Cerebellar nuclear complex (tissue), 1 donor: ENCODE results near the gene TIPARP.

Source experiments
- DNase-seq, 2 experiments: peaks; one replicate each; lab custom pipeline; 2025; lab: John Stamatoyannopoulos, UW

The TIPARP gene, protein sequence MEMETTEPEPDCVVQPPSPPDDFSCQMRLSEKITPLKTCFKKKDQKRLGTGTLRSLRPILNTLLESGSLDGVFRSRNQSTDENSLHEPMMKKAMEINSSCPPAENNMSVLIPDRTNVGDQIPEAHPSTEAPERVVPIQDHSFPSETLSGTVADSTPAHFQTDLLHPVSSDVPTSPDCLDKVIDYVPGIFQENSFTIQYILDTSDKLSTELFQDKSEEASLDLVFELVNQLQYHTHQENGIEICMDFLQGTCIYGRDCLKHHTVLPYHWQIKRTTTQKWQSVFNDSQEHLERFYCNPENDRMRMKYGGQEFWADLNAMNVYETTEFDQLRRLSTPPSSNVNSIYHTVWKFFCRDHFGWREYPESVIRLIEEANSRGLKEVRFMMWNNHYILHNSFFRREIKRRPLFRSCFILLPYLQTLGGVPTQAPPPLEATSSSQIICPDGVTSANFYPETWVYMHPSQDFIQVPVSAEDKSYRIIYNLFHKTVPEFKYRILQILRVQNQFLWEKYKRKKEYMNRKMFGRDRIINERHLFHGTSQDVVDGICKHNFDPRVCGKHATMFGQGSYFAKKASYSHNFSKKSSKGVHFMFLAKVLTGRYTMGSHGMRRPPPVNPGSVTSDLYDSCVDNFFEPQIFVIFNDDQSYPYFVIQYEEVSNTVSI

GRCh38 chr3:156674046-156674910, at the start of gene TIPARP:
TSS of gene TIPARP (plus strand) at chr3:156674590. CDS start at chr3:156677698, 3,108 bp downstream.
- peak; percentile 80 to 92 for DNase-seq

- DNase-seq, result no peak
These were observed 48.3 kb upstream of the TIPARP start for GRCh38 chr3:156626104-156626503.

- DNase-seq, result no peak
These were observed 46.3 kb upstream of the TIPARP start for GRCh38 chr3:156627946-156628569.

GRCh38 chr3:156628836-156629618, 45.4 kb upstream of the TIPARP start:
- DNase-seq, result no peak

- DNase-seq, result no peak
These were observed 44.2 kb upstream of the TIPARP start for GRCh38 chr3:156630081-156630772.

DNA sequence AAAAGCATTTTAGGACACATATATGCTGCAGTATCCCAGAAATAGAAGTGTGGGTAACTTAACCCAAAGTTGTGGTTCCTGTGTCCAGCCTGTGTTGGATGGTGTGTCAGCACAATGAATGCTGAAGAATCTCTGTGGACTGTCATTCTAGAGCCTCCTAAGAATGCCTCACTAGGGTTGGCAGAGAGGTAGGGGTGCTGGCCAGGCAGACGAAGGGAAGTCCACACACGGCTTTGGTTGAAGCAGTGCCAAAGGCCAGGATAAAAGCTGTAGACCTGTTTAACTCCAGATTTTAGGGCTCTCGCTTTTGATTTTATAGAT, 43.7 kb upstream of the TIPARP start:
- DNase-seq, result no peak

GRCh38 chr3:156631323-156631722, 43.1 kb upstream of the TIPARP start:
- no peak for DNase-seq

- no peak for DNase-seq
These were observed 41.8 kb upstream of the TIPARP start for GRCh38 chr3:156632601-156633000.

GRCh38 chr3:156633335-156633734, 41.1 kb upstream of the TIPARP start:
- no peak for DNase-seq

- no peak for DNase-seq
These were observed 39.4 kb upstream of the TIPARP start for GRCh38 chr3:156635034-156635433.

- no peak for DNase-seq
These were observed 38.4 kb upstream of the TIPARP start for GRCh38 chr3:156635973-156636372.

DNA sequence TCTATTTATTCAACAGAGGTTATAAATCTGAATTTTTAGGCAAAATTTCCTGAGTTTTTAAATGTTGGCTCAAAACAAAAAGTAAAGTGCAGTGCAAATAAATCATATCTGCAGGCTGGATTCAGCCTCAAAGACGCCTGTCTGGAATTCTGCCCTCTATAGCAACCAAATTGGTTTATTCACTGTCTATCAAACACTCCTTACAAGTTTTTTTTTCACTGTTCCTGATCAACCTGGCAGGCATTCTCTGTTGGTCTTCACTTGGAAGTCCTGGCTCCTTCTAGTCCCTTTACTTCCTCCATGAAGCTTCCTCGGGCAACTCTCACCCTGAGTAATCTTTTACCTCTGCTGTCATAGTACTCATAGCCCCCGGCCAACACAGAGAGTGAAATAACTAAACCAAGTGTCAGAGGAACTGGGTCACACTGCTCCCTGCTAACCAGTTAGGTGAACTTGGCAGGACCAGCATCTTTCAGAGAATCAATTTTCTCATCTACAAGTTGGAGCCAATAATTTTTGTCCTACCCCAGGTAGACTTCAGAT, 36.8 kb upstream of the TIPARP start:
- DNase-seq, result no peak

GRCh38 chr3:156638271-156638670, 36.1 kb upstream of the TIPARP start:
- no peak for DNase-seq

DNA sequence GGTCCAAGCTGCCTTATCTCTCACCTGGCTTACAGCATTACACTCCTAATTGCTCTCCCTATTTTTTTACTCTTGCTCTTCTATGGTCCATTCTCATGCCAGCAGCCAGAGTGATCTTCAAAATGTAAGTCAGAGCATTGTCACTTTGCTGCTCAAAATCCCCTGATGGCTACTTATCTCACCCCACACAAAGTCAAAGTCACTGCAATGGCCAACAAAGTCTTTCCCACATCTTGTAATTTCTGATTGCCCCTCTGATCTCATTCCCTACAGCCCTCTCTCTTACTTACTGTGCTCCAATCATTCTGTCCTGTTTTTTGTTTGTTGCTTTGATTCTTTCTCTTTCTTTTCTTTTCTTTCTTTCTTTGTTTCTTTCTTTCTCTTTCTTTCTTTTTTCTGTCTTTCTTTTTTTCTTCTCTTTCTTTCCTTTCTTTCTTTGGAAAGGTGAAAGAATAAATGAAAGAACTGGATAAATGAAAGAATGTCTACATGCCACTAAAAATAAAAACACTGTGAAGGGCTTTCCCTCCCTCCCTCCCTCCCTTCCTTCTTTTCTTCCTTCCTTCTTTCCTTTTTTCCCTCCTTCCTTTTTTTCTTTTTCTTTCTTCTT, 34.9 kb upstream of the TIPARP start:
- DNase-seq, result no peak

DNA sequence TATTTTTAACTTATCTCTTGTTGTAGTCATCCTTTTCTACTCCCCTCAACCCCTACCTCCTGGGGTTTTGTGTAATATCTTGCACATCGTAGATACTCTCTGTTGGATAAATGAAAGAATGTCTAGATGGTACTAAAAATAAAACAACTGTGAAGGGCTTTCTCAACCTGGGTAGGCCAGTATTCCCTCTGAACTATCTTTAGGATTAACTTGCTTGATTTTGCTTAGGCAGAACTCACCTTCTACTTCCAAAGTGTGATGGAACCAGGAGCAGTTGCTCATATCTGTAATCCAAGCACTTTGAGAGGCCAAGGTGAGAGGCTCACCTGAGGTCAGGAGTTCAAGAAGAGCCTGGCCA, 32.8 kb upstream of the TIPARP start:
- no peak for DNase-seq

DNA sequence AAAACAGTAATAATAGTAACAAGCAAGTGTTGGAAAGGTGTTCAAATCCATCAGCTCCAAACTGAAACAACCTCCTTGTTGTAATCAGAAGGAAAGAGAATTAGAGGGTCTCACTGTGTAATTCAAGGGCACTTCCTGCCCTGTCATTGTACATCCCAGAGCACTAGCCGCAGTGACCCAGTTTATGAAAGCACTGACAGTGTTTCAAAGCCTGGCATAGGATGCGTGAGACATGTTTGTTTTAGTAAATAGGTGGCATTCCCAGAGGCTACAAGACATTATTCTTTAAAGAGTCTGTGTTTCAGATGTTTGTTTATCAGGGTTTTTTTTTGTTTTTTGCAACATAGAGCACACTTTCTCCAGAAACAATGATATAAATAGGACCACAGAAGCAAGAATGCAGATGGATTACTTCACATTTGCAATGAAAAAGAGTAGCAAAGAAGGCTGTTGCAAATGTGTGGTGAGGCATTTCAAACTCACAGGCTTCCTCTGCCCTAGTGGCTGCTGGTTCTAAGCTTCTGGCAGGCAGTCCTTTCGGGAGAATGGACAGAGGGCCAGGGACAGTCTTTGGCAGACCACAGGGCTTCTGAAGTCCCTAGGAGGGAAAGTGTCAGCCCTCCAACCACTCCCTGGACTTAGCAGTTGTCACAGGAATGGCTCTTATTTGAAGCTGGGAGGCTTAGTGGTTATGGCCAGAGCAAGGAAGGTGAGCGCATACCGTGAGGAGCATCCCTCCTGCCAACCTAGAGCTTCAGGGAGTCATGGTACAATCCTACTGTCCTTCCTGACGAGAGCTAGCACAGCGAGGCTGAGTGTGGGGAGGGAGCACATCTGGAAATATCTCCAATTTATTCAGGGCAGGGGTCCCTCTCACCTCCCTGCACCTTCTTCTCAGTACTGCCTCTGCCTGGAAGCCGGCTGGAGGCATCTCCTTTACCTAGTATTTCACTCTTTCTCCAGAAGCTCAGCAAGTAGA, 31.4 kb upstream of the TIPARP start:
- no peak for DNase-seq

DNA sequence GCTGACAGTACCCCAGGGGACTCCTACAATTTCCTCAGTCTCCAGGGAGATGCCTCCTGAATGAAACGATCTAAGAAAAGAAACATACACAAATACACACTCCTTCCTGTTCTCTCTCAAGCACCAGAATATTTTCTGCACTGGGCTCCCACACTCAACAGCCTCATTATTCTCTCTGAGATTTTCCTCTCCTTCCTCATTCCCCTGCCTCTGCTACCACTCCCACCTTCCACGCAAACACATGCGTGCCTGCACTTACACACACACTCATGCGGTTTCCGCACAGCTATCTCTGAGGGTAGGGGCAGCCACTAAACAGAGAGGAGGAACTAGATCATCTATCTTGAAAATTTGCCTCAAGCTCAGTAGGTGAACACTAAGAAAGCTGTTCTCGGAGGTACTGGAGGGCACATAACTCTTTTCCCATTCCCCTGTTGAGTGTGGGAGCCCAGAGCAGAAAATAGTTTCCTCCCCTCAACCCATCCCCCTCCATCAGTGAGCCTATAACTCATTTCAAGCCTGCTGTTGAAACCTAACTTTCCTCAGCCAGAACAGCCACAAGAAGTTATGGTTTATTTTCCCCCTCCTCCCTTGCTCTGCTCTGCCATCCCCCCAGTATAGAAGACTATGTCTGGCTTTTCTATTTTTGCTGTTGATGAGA, 30.5 kb upstream of the TIPARP start:
- no peak for DNase-seq

DNA sequence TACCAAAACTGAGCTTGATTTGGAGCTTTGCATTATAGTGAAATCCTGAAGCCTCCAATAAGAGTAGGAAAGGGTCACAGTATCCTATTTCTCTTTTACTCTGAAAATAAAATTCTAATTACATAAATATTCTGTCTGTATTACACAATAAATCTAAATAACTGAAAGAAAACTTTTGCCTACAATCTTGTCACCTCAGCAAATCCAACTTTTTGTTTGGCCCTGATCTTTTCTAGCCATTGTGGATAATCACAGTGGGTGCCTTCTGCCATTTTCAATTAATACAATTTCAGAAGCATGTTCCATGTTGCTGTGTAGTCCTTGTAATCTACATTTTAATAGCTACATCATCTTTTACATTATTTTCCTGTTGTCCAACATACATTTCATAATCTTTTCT, 29.4 kb upstream of the TIPARP start:
- DNase-seq, result no peak
